GM21528 (cell line): ENCODE results near the gene EPHA3.
A peak's percentile ranks its signal among the peaks of the same experiment; 100 is the strongest.

Experiments
- ATAC-seq: cut with Tn5 transposase; IDR thresholded peaks from one replicate; pipeline ENCODE4 v1.9.1; 2021; ENCODE audit warnings: mild to moderate bottlenecking, moderate library complexity; ENCODE audit not compliant: unreplicated experiment, low FRiP score

Gene EPHA3

DNA sequence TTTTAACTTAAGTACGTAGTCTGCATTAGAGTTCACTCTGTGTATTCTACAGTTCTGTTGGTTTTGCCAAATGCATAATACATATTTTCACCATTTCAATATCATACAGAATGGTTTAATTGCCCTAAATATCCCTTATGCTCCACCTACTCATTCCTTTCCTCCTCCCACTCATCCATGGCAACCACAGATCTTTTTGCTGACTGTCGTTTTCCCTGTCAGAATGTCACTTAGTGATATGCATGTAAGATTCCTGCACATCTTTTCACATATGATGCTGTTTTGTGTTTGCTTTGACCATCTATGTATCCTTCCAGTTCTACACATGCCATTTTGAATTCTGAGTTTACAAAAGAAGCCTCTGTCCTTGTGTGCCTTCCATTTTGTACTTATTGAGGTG is 36.7 kb downstream of the EPHA3 start:
- ATAC-seq: no peak

DNA sequence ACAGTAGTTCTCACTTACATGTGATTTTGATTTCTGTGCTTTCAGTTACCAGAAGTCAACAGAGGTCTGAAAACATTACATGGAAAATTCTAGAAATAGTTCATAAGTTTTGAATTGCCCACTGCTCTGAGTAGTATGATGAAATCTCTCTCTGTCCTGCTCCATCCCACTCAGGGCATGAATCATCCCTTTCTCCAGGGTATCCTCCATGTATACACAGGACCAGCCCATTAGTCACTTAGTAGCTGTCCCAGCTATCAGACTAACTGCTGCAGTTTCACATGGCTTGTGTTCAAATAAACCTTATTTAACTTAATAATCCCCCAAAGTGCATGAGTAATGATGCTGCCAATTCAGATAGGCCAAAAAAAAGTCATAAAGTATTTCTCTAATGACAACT is 38.6 kb downstream of the EPHA3 start:
- no peak for ATAC-seq

DNA sequence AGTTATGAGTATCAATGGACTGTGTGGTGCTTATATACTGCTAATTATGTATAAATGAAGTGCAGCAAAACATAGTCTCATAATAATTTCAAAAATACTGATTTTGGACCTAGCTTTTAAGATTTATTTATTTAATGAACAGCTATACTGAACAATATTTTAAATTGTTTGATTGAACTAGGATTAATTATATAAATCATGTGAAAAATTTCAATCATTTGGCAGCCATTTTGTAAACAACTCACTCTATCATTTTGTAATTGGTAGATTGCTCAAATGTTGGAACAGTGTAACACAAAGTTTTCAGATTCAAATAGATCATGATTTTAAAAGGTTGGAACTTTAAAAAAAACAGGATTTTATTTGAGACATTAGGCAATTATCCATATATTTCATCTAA is 47.0 kb downstream of the EPHA3 start:
- ATAC-seq: no peak

DNA sequence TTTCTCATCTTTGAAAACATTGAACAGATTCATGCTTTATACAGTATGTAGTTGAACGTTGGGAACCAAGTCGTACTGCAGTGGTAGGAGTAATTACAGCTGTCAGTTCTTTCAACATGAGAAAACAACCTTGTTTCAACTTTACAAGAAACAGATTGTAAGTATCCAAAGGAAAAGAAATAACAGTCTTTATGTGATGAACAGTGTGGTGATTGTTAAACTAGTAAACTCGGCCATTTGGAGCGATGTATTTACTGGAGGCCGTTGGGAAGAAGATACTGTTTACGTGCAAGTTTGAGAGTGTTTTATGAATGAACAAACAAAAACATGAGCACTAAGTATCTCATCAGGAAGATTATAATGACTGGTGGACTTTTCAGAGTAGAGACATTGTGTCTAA is 48.4 kb downstream of the EPHA3 start:
- ATAC-seq: no peak

DNA sequence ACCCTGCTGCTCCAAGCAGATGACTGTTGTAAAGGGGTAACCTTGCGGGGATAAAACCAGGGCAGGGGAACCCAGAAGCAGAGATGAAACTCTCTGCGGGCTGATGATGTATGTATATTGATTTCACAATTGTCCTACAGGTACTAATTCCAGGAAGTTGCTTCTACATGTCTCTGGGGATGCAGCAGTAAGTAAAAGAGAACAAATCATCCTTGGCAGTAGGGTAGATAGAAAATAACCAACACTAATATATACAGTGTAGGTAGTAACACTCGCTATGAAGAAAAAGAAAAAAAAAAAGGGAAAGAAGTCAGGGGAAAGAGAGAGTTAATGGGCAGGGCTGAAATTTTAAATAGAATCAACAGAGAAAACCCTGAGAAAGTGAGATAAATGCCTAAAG is 50.2 kb downstream of the EPHA3 start:
- ATAC-seq: no peak

DNA sequence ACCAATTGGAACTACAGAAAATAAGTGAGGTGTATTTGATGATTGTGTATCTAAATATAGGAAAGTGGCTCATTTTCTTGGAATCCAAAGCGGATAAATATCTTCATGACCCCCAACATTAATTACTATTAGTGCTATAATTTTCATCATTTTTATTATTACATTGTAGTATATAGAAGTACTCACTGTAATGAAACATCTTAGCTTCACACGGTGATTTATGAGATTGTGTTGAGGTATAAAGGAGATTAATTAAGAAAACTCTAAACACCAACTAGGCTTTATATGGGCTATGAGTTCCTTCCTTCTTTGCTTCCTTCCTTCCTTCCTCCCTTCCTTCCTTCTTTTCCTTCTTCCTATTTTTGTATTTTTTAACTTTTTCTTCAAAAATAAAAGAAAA is 52.2 kb downstream of the EPHA3 start:
- ATAC-seq: no peak

DNA sequence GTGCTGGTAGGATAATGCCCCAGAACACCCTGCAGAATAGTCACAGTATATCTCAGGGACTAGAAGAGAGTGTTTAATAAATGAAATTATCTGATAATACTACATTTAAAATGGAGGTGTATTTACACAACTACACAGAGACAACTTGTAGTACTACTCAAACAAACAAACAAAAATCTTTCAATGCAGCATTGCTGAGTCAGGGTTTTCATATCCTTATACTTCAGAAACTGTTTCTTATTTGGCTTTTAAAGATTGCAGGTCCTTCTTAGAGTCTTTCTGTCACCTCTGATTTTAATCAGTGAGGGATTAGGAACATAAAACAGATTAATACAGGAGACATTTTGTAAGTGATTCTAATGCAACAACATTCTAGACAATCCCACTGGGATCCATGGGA is 57.4 kb downstream of the EPHA3 start:
- no peak for ATAC-seq

DNA sequence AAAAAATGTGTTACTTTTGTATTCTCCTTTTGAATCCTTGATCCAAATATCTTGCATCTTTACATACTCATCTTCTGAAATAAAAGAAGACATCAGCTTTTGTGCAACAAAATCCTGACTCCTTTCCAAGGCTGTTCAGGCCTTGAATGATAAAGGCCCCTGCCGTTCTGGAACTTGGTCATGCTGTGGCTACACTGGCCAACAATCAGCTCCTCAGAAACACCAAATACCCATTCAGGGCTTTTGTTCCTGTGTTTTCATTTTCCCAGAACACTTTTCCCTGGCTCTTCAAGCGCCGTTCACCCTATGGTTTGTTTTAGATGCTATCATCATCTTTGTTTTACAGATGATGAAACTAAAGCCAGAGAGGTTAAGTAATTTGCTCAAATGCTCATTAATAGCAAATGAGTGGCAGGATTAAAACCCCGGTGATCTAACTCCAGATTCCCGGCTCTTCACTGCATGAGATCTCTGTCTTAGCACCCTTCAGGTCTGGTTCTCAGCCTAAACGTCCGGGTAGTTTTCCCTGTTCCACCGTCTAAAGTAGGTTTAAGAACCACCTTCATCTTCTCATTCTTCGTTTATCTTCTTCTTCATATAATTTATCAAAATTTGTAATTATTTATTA is 58.3 kb downstream of the EPHA3 start:
- ATAC-seq: no peak

DNA sequence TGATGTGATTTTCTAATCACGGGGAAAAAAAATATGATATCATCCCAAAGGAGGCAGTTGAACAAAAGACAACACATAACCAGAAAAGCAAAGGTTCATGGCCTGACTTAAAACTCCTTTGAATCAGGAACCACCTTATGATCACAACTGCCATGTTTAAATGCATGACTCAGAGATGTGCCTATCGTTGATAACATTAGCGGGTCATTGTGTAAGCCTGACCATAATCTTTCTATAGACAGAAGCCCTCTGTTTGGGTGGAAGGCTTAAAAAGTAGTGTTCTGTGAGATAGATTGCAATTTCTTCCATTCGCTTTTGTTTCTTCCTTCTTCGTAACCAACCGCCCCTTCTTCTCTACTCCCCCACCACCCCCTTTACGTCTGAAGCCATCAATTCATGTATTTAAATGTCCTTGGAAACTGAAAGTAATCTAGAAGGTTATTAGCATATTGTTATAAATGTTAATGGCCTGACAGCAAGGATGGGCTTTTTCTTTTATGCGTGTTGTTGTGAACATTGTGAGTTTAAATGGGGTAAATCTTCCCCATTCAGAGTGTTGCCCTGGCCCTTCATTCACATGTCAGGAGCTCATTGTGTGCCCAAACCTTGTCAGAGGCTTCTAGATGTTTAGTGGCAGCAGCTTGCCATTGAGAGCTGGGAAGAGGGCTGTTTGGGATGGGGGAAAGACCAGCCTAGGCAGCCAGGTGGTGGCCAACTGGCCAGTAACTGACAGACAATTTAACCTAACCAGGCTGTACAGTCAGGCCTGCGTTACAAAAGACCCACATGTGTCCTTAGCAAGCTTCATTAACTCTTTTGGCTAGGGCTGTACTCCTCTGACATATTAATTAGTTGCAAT is 64.5 kb downstream of the EPHA3 start:
- no peak for ATAC-seq

DNA sequence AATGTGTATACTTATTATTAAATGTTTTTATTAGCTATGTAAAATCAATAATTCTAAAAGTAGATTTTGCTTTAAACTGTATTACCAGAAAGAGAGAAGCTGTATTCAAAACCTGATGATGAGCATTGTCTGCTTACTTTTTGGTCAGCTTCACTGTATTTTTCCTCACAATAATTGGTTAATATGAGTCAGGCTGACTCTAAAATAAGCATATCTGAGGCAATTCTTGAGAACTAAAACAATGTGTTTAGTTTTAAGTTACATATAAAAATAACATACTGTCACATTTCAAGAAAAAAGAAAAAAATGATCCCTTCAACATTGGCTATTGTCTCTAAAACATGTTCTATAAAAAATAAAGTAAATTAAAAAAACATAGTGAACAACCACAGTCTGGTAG is 66.1 kb downstream of the EPHA3 start:
- no peak for ATAC-seq

DNA sequence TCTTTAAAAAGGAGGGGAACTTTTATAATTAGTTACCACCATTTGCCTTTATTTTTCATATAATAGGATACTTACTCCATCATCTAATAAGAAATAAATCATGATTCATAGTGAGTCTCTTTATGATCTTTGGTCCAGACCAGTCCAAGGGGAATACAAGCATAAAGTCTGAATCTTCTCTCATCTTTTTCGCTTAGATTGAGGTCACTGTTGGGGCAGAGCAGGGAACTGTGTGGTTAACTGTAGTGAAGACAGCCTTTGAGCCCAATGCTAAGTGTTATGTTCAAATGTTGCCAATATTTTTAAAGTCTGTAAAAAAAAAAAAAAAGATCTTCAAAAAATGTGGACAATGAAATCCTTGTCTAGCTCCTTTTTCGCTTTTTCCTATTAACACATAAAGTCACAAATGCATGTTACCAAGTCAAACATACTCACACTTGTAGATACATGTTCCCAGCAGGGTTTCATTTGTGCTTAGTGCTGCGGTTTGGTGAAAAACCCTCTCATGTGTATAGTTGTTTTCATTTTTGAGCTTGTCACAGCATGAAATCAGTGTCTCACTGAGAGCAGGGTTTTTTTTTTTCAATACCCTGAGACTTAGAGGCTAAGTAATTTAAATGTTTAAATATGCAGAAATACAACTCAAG is 72.1 kb downstream of the EPHA3 start:
- peak; percentile 53 for ATAC-seq

DNA sequence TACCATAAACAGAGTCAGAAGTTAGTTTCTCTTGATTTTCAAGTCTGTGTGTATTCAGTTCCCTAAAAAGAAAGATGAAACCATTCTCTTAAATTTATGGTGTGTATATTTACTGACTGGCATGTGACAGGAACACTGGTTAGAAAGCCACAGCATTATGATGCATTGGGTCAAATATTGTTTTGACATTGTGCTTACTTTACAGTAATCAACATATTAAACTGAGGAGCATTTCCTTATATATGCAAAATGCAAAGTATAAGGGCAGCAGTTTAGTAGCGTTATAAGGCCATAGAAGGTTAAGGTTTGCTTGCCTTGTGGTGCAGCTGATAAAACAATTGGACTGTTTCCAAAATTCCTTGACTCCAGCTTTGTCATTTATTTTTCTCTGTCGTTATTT is 72.9 kb downstream of the EPHA3 start:
- ATAC-seq: no peak

DNA sequence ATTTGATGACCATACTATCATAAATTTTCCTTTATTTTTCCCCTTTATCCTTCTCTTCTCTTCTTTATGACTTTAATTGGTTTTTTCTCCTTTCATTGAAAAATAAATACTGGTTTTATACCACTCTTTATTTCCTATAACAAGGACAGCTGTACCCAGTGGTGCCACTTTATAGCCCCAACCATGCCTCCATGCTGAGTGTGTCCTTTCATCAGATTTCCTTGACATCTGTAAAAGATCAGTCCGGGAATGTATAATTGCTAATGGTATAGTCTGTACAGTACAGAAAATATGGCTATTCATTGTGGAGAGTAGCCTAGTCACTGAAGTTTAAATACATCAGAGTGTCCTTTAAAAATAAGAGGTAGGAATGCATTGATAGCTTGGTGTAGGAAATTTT is 74.6 kb downstream of the EPHA3 start:
- ATAC-seq: no peak

DNA sequence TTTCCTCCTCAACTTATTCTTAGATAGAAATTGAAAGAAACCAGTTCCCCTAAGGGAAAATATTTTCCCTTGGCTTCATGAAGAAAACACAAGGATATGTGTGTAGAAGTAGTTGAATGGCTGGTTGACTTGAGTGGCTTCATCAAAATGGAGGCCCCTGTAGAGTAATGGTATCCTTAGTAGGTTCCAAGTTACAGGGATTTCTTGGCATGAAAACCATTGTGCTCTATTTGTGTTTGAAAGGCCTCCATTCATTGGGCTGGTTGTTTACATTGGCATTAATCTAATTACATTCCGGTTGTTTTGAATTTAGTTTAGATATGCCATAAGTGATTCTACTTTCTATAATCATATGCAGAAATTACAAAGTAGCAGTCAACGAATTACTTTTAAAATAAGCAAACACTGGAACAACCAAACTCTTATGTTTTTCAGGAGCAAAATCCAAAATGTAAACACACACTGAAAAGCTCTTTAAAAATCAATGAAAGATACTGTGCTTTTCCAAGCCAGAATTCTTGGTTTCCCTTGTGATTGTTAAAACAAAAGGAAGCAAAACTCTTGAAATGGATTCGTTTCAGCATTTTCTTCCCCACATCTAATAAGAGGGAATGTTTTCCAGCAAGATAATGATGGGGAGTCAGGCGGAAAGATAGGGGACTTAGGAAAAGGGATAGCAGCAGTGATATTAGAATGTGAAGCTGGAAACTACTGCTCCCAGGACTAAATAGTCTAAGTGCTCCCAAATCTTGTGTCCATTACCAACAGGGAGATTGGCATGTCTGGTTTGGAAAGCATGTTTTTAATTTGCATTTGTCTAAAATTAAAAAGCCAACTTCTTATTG is 77.0 kb downstream of the EPHA3 start:
- ATAC-seq: no peak

DNA sequence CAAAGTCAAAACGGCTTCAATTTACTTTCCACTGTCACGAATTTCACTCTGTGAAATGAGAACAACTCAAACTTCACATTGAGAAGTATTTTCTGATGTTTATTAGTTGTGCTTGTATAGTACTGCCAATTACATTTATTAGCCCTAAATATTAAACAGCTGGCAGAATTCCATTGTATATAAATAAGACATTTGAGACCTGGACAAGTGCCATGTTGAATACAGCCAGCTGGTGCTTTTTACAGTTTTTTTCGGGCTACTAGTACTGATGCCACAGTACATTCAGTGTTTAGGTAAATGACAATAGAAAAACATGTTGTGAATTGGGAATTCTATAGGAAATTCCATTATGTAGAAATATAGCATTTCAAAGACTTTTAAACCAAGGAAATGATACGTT is 79.0 kb downstream of the EPHA3 start:
- no peak for ATAC-seq

DNA sequence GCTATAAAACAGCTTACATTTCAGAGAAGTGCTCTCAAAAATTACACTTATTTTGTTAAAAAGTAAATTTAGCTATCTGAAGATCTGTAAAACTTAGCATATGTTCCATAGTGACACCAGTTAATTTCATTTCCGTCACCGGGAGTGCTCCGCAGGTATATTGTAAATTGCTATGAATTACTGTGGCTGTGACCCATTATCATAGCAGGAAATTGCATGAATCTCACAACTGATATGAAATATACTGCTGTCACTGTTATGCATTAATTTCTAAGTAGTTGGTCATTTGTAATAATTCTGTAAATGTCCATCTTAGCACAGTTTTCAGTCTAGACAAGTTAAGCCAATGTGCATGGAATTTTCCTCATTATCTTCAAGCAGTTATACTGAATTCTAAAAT is 91.2 kb downstream of the EPHA3 start:
- no peak for ATAC-seq

DNA sequence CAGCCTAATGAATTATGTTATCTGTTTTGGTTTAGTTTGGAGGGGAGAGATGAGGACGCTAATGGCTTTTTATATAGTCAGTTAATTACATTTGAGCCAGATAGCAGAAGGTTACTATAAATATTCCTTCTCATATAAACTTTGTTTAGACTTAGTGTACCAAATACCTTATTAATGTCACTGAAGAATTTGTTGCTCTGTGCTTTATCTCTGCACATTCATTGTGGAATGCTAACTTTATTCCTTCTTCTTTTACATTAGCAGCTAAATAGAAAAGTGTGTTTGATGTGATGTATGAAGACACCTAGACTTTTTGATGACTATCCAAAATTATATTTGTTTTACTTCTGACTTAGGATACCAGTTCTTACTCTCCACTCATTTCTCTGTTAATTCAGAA is 105.2 kb downstream of the EPHA3 start:
- no peak for ATAC-seq

DNA sequence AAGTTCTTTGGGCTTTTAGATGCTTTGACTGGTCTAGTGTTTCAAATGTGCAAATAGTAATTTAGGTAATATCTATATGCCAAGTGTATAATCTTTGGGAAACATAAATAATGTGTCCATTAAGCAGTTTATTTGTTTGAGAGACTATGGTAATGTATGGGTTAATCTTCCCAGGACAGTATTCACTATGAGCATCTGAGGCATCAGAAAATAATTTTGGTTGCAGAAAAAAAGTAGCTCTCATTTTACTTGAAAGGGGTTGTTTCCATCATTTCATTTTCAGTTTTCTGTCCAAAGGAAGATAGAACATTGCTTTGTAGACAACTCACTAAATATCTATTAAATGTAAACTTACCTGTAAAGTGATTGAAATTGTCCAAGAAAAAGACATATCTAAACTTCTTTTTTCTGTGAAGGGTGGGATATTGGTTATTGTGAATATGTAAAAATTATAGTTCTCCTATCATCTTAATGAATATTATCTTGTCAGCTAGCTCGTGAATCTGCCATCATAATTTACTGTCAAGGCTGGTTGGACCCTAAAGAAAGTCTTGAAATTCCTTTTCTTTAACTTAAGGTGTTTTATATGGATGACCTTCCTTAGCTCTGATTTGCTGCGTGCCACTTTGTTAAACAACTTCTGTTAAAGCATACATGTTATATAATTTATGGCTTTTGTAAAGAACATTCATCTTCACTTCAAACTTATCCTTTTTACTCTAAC is 108.8 kb downstream of the EPHA3 start:
- ATAC-seq: no peak

DNA sequence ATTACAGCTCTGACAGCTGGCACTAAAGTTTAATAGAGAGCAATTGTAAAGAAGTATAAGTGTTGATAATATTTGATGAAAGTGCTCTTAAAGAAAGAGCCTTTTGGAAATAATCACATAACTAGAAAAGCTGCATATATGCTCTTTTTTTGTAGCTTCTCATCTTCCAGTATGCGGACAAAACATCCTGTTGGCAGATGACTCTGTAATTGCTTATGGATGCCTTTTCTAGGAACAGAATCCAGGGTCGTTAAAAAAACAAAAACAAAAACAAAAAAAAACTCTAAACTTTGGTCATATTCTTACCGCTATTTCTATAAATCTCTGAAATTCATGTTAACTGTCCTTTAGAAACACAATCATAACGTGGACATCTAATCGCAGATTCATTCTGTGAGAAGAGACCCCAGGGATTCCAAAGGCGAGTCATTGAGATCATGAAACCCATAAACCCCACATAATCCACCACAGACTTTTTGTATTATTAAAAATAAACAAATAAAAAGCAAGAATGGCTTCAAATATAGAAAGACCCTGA is 109.8 kb downstream of the EPHA3 start:
- ATAC-seq: no peak

DNA sequence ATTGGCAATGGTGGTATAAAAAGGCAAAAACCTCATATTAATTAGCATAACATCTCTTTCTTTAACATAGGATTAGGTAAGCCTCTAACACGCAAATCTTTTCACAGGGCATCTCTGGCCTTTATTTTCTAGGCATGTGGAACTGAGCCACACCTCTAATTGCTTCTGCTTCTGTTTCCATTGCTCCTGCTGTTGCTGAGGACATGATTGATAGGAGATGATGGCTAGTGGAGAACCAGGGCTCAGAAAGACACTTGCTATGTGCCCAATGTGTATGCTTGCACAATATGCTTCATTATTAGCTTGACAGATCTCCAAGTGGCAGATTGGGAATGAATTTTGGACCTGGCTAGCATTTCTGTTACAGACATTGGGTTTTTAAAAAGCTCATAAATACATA is 114.5 kb downstream of the EPHA3 start:
- no peak for ATAC-seq
